Right lobe of liver (tissue), 4 donors: ENCODE measurements around the gene TTLL6.

Source experiments
- CTCF ChIP-seq, 4 donors: fragments of 200-600 bp in 3 of 4; fragments of 450-650 bp in 1 of 4; IDR thresholded peaks; one replicate each; pipeline versions ENCODE4 v1.5.1 to v1.8.0; 2016 to 2022; ENCODE audit warnings: antibody characterized with exemption in 4 of 4, mild to moderate bottlenecking in 2 of 4
- POLR2A ChIP-seq: fragments of 450-650 bp; IDR thresholded peaks from one replicate; pipeline ENCODE4 v1.6.1; 2017; ENCODE audit warnings: antibody characterized with exemption, mild to moderate bottlenecking
- donor health status: DM: no; HTN: no; CAD: no.
- donor health status: DM: no; HTN: no; CAD: no.
- donor health status: DM: no; HTN: yes; CAD: no.

DNA sequence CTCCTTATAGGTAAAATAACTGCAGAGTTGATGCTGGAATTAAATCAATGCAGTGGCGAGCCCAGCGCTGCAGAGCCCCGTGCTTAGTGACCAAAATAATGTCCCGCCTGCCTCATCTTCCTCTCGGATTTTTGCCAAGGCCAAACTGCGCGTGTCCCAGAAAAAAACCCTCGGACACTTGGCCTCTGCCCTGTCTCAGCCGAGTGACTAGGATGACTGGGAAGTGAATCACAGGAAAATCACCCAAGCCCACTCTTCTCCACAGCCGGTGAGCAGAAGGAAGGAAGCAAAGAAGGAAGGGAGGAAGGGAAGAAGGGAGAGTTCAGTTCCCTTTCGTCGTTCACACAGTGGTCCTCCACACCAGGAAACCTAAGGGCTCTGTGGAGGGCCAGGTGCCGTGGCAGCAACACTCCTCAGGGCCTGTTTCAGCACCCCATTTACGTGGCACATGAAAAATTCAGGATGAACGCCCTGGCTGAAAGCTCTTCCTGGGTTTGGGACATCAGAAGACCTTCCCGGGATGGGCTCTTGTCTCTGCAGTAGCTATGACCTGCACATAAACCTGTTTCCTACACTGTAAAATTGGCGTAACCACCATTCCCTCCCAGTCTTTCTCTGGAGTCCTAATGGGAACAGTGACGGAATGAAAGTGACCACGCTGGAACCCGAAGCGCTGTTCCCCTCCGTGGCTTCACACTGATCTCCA is 63.1 kb downstream of the TTLL6 start:
- no peak for TF ChIP-seq CTCF (IDR thresholded peaks at IDR 0.05)
- TF ChIP-seq POLR2A: no peak
